ENCODE measurements around the gene YIPF2. TPM values are rescaled to one million over a fixed set of nuclear protein-coding genes. Genes with fewer than 3 reads are reported as not detected.

Gene YIPF2
- total and polyA plus RNA-seq, 12 donors, result 21.1 to 99.1 (median 70.5) TPM

DNA sequence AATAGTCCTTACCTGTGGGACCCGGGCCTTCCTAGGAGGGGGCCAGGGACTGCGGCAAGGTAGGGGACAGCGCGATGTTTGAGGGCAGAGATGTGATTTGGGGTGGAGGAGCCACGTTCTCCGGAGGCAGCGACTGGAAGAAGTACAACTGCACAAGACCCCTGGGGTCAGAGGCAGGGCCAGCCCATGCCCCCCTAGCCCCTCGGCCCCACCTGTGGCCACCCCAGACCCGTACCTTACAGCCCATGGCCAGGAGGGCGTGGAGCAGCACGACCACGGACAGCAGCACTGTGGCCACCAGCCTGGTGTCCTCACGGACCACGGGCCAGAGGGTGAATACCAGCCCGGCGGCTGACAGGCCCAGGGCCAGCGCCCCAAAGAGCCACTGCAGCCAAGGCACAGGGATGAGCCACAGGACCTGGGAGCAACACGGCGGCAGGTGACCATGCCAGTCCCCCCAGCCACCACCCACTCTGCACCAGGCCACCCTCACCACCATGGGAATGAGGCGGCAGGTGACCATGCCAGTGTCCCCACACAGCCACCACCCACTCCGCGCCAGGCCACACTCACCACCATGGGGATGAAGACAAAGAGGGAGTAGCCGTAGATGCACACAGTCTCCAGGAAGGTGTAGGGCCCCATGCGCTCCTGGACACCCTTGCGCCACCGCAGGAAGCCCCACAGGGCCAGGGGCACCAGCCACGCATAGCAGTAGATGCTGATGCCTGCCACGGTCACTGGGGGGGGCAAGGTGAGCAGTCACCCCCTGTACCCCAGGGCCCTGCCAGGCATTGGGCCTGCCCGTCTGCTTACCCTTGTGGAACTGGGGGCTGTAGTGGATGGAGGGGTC lies 5.0 kb downstream of the YIPF2 start:
- DNase-seq, result peak in 1 of 7 donors; percentile 22
- peaks cover 0 to 56% of the 10 kb centered on the region in 2 donors for H3K36me3 ChIP-seq (replicated peaks in 1 of 2)
- intact Hi-C loops (cut with DNase I), result loop anchor here in 1 of 2 donors (5.0 kb wide), 1 partner anchor 51 kb away; the partner anchor contains the start of gene CARM1
- peaks cover 8 to 17% of the 10 kb centered on the region in 2 donors for H3K4me1 ChIP-seq (replicated peaks in 1 of 2)
- no peak for TF ChIP-seq POLR2A (IDR thresholded peaks at IDR 0.05)
- TF ChIP-seq, protein P1, sequence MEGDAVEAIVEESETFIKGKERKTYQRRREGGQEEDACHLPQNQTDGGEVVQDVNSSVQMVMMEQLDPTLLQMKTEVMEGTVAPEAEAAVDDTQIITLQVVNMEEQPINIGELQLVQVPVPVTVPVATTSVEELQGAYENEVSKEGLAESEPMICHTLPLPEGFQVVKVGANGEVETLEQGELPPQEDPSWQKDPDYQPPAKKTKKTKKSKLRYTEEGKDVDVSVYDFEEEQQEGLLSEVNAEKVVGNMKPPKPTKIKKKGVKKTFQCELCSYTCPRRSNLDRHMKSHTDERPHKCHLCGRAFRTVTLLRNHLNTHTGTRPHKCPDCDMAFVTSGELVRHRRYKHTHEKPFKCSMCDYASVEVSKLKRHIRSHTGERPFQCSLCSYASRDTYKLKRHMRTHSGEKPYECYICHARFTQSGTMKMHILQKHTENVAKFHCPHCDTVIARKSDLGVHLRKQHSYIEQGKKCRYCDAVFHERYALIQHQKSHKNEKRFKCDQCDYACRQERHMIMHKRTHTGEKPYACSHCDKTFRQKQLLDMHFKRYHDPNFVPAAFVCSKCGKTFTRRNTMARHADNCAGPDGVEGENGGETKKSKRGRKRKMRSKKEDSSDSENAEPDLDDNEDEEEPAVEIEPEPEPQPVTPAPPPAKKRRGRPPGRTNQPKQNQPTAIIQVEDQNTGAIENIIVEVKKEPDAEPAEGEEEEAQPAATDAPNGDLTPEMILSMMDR (IDR thresholded peaks at IDR 0.05), result no peak
- no peak overlapping the region for H3K27ac ChIP-seq
- no peaks in the 10 kb centered on the region for H3K9me3 ChIP-seq (replicated peaks in 1 of 3)
- H3K27me3 ChIP-seq, result no peaks in the 10 kb centered on the region
- WGBS, 4 donors, result 91 to 92% (median 91%) methylated on average over 11 to 29 of the region's 29 CpGs
- H3K4me3 ChIP-seq, result no peak overlapping the region

DNA sequence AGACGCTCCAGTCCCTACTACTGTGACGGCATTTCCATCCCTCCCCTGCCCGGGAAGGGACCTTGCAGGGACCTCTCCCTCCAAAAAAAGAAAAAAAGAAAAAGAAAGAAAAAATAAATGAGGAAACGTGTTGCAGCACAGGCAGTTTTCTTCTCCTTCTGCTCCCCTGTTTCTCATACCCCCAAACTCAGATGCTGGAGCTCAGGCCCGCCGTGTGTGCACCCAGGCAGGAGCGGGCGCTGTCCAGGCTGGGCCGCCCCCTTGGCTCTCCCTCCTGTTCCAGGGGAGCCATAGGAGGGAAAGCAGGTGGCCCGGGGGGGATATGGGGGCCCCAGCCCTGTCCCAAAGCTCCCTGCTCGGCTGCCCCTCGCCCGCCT lies 5.8 kb downstream of the YIPF2 start:
- Histone ChIP-seq H3K36me3 (replicated peaks in 1 of 2) (peaks cover 0 to 56% of the 10 kb centered on the region in 2 donors), H3K4me1 (replicated peaks in 1 of 2) (peaks cover 3 to 14% of the 10 kb centered on the region in 2 donors), H3K27me3 (no peaks in the 10 kb centered on the region), H3K27ac (no peak overlapping the region), H3K4me3 (no peak overlapping the region), H3K9me3 (replicated peaks in 1 of 3) (no peaks in the 10 kb centered on the region)
- TF ChIP-seq POLR2A (IDR thresholded peaks at IDR 0.05), result no peak
- TF ChIP-seq, protein P1 (IDR thresholded peaks at IDR 0.05), result no peak
- no peak for DNase-seq
- WGBS, 4 donors, result 83 to 95% (median 90%) methylated on average over 10 to 13 of the region's 13 CpGs
- intact Hi-C loops (cut with DNase I), result loop anchor here in 1 of 2 donors (5.0 kb wide), 1 partner anchor 50 kb away; the partner anchor contains the start of gene CARM1

DNA sequence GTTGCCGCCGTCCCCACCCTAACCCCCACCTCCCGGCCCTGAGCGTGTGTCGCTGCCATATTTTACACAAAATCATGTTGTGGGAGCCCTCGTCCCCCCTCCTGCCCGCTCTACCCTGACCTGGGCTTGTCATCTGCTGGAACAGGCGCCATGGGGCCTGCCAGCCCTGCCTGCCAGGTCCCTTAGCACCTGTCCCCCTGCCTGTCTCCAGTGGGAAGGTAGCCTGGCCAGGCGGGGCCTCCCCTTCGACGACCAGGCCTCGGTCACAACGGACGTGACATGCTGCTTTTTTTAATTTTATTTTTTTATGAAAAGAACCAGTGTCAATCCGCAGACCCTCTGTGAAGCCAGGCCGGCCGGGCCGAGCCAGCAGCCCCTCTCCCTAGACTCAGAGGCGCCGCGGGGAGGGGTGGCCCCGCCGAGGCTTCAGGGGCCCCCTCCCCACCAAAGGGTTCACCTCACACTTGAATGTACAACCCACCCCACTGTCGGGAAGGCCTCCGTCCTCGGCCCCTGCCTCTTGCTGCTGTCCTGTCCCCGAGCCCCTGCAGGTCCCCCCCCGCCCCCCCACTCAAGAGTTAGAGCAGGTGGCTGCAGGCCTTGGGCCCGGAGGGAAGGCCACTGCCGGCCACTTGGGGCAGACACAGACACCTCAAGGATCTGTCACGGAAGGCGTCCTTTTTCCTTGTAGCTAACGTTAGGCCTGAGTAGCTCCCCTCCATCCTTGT lies 6.4 kb downstream of the YIPF2 start:
- Histone ChIP-seq H3K27ac (no peak overlapping the region), H3K9me3 (replicated peaks in 1 of 3) (no peaks in the 10 kb centered on the region), H3K27me3 (no peaks in the 10 kb centered on the region), H3K4me3 (no peak overlapping the region), H3K36me3 (replicated peaks in 1 of 2) (peaks cover 0 to 56% of the 10 kb centered on the region in 2 donors), H3K4me1 (replicated peaks in 1 of 2) (peaks cover 0 to 9% of the 10 kb centered on the region in 2 donors)
- WGBS, 4 donors, result 77 to 88% (median 80%) methylated on average over 22 to 33 of the region's 33 CpGs
- DNase-seq, result peak in 1 of 7 donors; percentile 25
- intact Hi-C loops (cut with DNase I), result loop anchor here in 1 of 2 donors (5.0 kb wide), 1 partner anchor 50 kb away; the partner anchor contains the start of gene CARM1
- TF ChIP-seq, protein P1 (IDR thresholded peaks at IDR 0.05), result no peak
- no peak for TF ChIP-seq POLR2A (IDR thresholded peaks at IDR 0.05)
